OCI-LY3 (cell line): ENCODE measurements around the gene CLIC6.

ENCODE experiments used
- H2AFZ ChIP-seq: fragments of 200-600, 300-600 bp; shearing (Covaris generic); 2 replicates; pipeline ENCODE4 v1.6.0; 2014; ENCODE audit warnings: antibody characterized with exemption, low read depth, low read length
- H3K27ac ChIP-seq: fragments of 200-600, 300-600 bp; sonication (generic); 2 replicates; pipeline ENCODE4 v1.5.1; 2014; ENCODE audit warnings: mild to moderate bottlenecking, low read length, moderate library complexity, mixed read lengths
- H3K27me3 ChIP-seq: fragments of 200-600, 300-600 bp; sonication (generic); 2 replicates; pipeline ENCODE4 v1.6.1; 2014; ENCODE audit warnings: low read depth, low read length, mixed read lengths
- H3K36me3 ChIP-seq: fragments of 200-600, 300-600 bp; sonication (generic); replicated peaks from 2 replicates; pipeline ENCODE3; 2014; ENCODE audit warnings: low read depth, low read length, mixed read lengths
- H3K4me1 ChIP-seq: fragments of 300-600, 200-600 bp; sonication (generic); 2 replicates; pipeline ENCODE4 v1.6.1; 2014; ENCODE audit warnings: low read length, mixed read lengths
- H3K4me2 ChIP-seq: fragments of 200-600, 300-600 bp; sonication (generic); 2 replicates; pipeline ENCODE4 v1.6.1; 2014; ENCODE audit warnings: low read length, mixed read lengths
- H3K4me3 ChIP-seq: fragments of 300-600, 200-600 bp; sonication (generic); 2 replicates; pipeline ENCODE4 v1.5.1; 2014; ENCODE audit warnings: antibody characterized with exemption, mild to moderate bottlenecking, low read length, moderate library complexity
- H3K79me2 ChIP-seq: fragments of 300-600, 200-600 bp; shearing (Covaris generic); 2 replicates; pipeline ENCODE4 v1.6.1; 2014; ENCODE audit warnings: mild to moderate bottlenecking, low read length, mixed read lengths
- H3K9ac ChIP-seq: fragments of 300-600, 200-600 bp; shearing (Covaris generic); 2 replicates; pipeline ENCODE4 v1.6.0; 2014; ENCODE audit warnings: mild to moderate bottlenecking, low read length, moderate library complexity
- H3K9me3 ChIP-seq: fragments of 200-600, 300-600 bp; shearing (Covaris generic); 2 replicates; pipeline ENCODE4 v1.6.1; 2014; ENCODE audit warnings: low read length, mixed read lengths; ENCODE audit not compliant: insufficient read depth
- H4K20me1 ChIP-seq: fragments of 200-600, 300-600 bp; sonication (generic); 2 replicates; pipeline ENCODE4 v1.6.1; 2016; ENCODE audit warnings: low read length, mixed read lengths; ENCODE audit not compliant: insufficient read depth
- EZH2phosphoT487 ChIP-seq: fragments of 200-600 bp; shearing (Covaris generic); IDR thresholded peaks from 2 replicates; pipeline ENCODE4 v1.6.1; 2018; ENCODE audit warnings: antibody characterized with exemption, mixed run types, low read depth
- TF ChIP-seq, protein P1 (sequence below): fragments of 200-600, 300-600 bp; sonication (generic); IDR thresholded peaks from 2 replicates; pipeline ENCODE4 v1.5.1; 2014; ENCODE audit warnings: antibody characterized with exemption, low read length, low read depth

CLIC6 gene

DNA sequence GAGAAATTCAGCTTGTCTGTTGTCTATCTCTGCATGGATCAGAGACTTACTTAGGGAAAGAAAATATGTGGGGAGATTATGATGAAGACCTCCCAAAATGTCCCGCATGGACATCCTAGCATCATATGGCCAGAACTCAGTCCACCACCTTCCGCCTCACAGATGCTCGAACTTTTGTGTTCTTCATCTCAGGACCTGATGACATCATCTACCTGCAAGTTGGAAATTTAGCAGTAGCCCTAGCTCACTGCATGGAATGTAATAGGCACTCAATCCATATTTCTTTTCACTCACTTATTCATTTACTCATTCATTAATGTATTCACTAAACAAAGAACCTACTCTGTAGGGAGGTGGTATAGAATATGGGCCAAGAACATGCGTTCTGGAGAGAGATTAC is 96.8 kb downstream of the CLIC6 start:
- Histone ChIP-seq H3K27ac (no peak overlapping the region), H3K79me2 (no peaks in the 10 kb centered on the region), H3K4me1 (no peaks in the 10 kb centered on the region), H3K9me3 (no peaks in the 10 kb centered on the region), H3K36me3 (no peaks in the 10 kb centered on the region), H3K9ac (no peak overlapping the region), H2AFZ (no peak overlapping the region), H3K27me3 (no peaks in the 10 kb centered on the region), H3K4me3 (no peak overlapping the region), H4K20me1 (no peaks in the 10 kb centered on the region), H3K4me2 (no peak overlapping the region)
- TF ChIP-seq, protein P1, sequence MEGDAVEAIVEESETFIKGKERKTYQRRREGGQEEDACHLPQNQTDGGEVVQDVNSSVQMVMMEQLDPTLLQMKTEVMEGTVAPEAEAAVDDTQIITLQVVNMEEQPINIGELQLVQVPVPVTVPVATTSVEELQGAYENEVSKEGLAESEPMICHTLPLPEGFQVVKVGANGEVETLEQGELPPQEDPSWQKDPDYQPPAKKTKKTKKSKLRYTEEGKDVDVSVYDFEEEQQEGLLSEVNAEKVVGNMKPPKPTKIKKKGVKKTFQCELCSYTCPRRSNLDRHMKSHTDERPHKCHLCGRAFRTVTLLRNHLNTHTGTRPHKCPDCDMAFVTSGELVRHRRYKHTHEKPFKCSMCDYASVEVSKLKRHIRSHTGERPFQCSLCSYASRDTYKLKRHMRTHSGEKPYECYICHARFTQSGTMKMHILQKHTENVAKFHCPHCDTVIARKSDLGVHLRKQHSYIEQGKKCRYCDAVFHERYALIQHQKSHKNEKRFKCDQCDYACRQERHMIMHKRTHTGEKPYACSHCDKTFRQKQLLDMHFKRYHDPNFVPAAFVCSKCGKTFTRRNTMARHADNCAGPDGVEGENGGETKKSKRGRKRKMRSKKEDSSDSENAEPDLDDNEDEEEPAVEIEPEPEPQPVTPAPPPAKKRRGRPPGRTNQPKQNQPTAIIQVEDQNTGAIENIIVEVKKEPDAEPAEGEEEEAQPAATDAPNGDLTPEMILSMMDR = no peak
- TF ChIP-seq EZH2phosphoT487 = no peak

DNA sequence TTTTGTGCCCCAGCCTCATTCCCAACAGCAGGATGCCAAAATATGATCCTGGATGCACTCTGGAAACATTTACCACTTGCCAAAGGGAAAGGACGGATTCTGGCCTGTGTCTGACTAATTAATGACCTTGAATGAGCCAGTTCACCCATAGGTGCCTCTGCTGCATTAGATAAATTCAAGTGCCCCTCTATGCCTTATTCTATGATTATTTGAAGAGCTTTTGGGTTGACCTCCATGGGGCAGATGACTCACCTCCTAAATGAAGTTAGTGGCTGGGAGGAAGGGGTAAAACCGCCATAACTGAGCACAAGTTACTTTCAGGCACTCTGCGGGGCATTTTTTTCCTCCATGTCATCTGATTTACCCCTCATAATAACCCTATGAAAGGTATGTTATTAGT is 98.1 kb downstream of the CLIC6 start:
- H3K27me3 ChIP-seq = no peaks in the 10 kb centered on the region
- no peak overlapping the region for H3K9ac ChIP-seq
- no peak overlapping the region for H3K4me2 ChIP-seq
- H4K20me1 ChIP-seq = no peaks in the 10 kb centered on the region
- no peaks in the 10 kb centered on the region for H3K9me3 ChIP-seq
- H2AFZ ChIP-seq = no peak overlapping the region
- H3K79me2 ChIP-seq = no peaks in the 10 kb centered on the region
- no peaks in the 10 kb centered on the region for H3K36me3 ChIP-seq
- TF ChIP-seq EZH2phosphoT487 = no peak
- TF ChIP-seq, protein P1 = no peak
- no peak overlapping the region for H3K27ac ChIP-seq
- H3K4me1 ChIP-seq = no peaks in the 10 kb centered on the region
- no peak overlapping the region for H3K4me3 ChIP-seq
